Fibroblast of lung (primary cell): ENCODE measurements around the gene WDCP.

Experiments used
- CTCF ChIP-seq, 2 donors: IDR thresholded peaks in 1 of 2; conservative IDR thresholded peaks in 1 of 2; 1 replicate in 1 of 2; 2 replicates in 1 of 2; pipeline ENCODE4 v1.5.1; 2011 to 2012; ENCODE audit warnings: low read length in 2 of 2, control low read depth in 1 of 2, inconsistent platforms in 1 of 2, low read depth in 1 of 2, mild to moderate bottlenecking in 1 of 2
- EZH2 ChIP-seq: IDR thresholded peaks from 2 replicates; pipeline ENCODE4 v1.5.1; 2012; ENCODE audit warnings: low read length, control low read depth, mild to moderate bottlenecking; ENCODE audit errors: missing control alignments

DNA sequence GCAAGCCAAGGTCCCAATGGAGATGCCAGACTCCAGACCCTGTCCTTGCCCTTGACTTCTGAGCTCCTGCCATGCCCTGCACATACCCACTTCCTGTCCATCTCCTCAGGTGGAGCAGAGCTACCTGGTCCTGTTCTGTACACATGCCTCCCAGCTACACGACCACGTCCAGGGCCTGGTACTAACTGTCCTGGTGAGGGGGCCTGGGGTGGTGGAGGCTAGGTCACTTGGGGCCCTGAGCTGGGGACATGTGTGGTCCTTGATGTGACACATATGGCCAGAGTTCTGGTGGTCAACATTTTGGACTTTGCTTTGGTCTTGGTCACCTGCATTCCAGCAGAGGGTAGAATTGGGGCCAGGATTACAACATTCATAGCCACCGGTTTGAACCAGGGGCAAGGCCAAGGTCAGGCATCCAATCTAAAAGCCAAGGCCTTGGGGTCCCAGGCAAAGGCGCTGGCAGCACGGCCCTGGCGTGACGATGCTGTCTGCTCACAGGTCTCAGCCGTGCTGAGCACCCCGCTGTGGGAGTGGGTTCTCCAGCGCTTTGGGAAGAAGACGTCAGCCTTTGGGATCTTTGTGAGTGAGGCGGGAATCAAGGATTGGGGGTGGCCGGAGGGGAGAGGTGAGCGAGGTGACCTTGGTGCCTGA is 24.7 kb downstream of the WDCP start:
- no peak for TF ChIP-seq CTCF (conservative IDR thresholded peaks at IDR 0.05 in 1 of 2, IDR thresholded peaks at IDR 0.05 in 1 of 2; ENCODE audit: low read depth in 1 of 2, low read length in 2 of 2)
- TF ChIP-seq EZH2, result no peak
